Left ventricle myocardium inferior (tissue), 1 donor: Measurements from ENCODE around the gene ARAP3. TPM values are rescaled to one million over a fixed set of nuclear protein-coding genes. Genes with fewer than 3 reads are reported as not detected.
A peak's percentile ranks its signal among the peaks of the same experiment; 100 is the strongest.

Source experiments
- DNase-seq: peaks from one replicate; pipeline ENCODE4 v3.0.0-alpha.2; 2020
- H3K27ac ChIP-seq: fragments of 200-600 bp; replicated peaks from 2 replicates; pipeline ENCODE4 v1.8.0; 2021
- H3K27me3 ChIP-seq: fragments of 200-600 bp; 2 replicates; pipeline ENCODE4 v1.8.0; 2021; ENCODE audit warnings: low read depth
- H3K36me3 ChIP-seq: fragments of 200-600 bp; 2 replicates; pipeline ENCODE4 v1.8.0; 2021
- H3K4me1 ChIP-seq: fragments of 200-600 bp; 2 replicates; pipeline ENCODE4 v1.8.0; 2021
- H3K4me3 ChIP-seq: fragments of 200-600 bp; 2 replicates; pipeline ENCODE4 v1.8.0; 2021; ENCODE audit warnings: mild to moderate bottlenecking, moderate library complexity
- H3K9me3 ChIP-seq: fragments of 200-600 bp; replicated peaks from 2 replicates; pipeline ENCODE4 v1.8.0; 2021
- intact Hi-C: fragments of 100-400 bp; cut with micrococcal nuclease; formaldehyde crosslinking; loops from one replicate; pipeline ENCODE4 v1.11.0; 2022
- total RNA-seq: library from RNA; stranded (reverse); fragmentation: NEBNext Ultra II Directional; extraction: Animal tissue kit (Norgen Biotek cat#: 25700); gene quantifications from one replicate; pipeline ENCODE4 v1.2.1, GENCODE V29; 2021
- TF ChIP-seq, protein P1 (sequence below): fragments of 200-600 bp; IDR thresholded peaks from 2 replicates; pipeline ENCODE4 v1.8.0; 2021; ENCODE audit warnings: antibody characterized with exemption, mild to moderate bottlenecking, borderline replicate concordance
- donor health status: DM: no; HTN: yes; CAD: no; lungs with severe emphysema.

ARAP3 gene
- total RNA-seq, 1 donor from 2014 or later, result 15.2 TPM

DNA sequence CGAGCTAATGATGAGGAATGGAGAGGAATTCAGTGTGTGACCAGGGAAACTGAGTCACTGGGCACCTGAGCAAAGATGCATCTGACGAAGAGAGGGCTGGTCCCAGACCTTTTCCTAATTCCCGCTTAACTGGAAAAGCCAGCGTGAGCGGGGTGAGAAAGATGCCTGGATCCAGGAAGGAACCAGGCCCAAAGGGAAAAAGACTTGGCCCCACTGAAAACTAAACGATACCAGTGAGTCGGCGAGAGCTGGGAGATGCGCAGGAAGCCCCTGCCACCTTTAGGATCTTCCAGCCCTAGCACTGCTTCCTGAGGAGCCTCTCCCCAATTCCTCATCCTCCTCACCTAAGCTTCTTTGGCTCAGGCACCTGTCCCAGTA, 30.3 kb downstream of the ARAP3 start:
- Histone ChIP-seq H3K27ac (peak overlapping the region; percentile 29), H3K36me3 (peaks cover 15% of the 10 kb centered on the region), H3K4me1 (peaks cover 16% of the 10 kb centered on the region), H3K27me3 (no peaks in the 10 kb centered on the region), H3K4me3 (peak overlapping the region; percentile 72), H3K9me3 (no peaks in the 10 kb centered on the region)
- intact Hi-C loops, result no loop called here
- DNase-seq, result no peak
- TF ChIP-seq, protein P1, sequence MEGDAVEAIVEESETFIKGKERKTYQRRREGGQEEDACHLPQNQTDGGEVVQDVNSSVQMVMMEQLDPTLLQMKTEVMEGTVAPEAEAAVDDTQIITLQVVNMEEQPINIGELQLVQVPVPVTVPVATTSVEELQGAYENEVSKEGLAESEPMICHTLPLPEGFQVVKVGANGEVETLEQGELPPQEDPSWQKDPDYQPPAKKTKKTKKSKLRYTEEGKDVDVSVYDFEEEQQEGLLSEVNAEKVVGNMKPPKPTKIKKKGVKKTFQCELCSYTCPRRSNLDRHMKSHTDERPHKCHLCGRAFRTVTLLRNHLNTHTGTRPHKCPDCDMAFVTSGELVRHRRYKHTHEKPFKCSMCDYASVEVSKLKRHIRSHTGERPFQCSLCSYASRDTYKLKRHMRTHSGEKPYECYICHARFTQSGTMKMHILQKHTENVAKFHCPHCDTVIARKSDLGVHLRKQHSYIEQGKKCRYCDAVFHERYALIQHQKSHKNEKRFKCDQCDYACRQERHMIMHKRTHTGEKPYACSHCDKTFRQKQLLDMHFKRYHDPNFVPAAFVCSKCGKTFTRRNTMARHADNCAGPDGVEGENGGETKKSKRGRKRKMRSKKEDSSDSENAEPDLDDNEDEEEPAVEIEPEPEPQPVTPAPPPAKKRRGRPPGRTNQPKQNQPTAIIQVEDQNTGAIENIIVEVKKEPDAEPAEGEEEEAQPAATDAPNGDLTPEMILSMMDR, result no peak

DNA sequence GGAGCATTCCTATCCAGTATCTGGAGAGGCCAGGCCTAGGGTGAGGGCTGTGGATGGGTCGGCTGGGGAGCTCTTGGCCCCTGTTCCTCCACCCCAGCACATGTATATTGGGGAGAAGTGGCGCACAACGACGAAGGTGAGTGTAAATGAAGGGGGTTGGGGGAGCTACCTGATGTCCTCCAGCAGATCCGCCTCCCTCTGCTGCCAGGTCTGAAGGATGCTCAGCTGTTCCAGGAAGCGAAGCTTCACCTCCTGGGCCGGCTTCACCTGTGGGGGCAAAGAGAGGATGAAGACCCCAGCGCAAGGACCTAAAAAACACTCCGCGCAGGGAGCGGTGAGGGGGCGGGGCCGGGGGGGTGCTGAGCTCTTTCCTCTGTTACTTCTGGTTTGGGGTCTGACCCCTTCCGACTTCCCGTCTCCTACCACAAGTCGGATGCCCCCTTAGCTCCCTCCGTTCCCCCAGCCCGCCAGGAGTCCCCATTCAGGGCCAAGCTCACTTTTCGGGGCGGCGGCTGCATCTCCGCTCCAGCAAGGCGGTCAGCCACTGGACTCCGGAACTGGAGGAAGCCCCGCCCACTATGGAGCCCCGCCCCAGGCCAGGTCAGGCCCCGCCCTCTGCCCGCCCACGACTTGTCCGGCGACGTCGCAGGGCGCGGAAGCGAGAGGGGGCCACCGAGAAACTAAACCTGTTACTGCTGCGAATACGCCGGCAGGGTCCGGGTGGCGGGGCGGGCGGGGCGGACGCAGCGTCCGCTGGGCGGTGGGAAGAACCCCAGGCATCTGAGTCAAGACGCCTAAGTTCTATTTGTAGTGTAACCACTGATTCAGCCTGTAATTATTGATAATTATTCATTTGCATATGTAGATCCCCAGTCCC, 30.9 kb downstream of the ARAP3 start, which contains the start of gene FCHSD1:
Gene FCHSD1 (minus strand): TSS at position 568 of the 877 bp plus-strand sequence. CDS start 50 bp downstream, at position 518.
- Histone ChIP-seq H3K4me3 (peak within 1 kb of the TSS; percentile 72), H3K27me3 (no peaks in the 10 kb centered on the region), H3K36me3 (peaks cover 9% of the 10 kb centered on the region), H3K4me1 (peaks cover 16% of the 10 kb centered on the region), H3K9me3 (no peaks in the 10 kb centered on the region), H3K27ac (peak within 1 kb of the TSS; percentile 29)
- peak; percentile 90 for DNase-seq
- TF ChIP-seq, protein P1, result peak; percentile 21
- intact Hi-C loops, result no loop called here

DNA sequence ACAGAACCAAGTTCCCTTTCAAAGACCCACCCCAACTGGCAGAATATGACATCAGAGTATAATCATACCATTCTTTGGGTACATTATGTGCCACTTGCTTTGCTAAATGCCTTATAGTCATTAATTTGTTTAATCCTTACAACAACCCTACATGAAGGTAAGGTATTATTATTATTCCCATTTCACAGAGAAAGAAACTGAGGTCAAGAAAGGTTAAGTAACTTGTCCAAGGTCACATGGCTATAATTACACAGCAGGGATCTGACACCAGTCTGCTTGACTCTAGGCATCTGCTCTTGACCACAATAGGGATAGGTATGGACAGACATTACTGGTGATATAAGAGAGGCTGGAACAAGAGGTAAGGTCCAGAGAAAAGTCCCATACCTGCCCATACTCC, 32.1 kb downstream of the ARAP3 start:
- intact Hi-C loops, result no loop called here
- Histone ChIP-seq H3K27me3 (no peaks in the 10 kb centered on the region), H3K4me1 (peaks cover 16% of the 10 kb centered on the region), H3K9me3 (no peaks in the 10 kb centered on the region), H3K36me3 (no peaks in the 10 kb centered on the region), H3K27ac (no peak overlapping the region), H3K4me3 (no peak overlapping the region)
- DNase-seq, result no peak
- TF ChIP-seq, protein P1, result no peak

DNA sequence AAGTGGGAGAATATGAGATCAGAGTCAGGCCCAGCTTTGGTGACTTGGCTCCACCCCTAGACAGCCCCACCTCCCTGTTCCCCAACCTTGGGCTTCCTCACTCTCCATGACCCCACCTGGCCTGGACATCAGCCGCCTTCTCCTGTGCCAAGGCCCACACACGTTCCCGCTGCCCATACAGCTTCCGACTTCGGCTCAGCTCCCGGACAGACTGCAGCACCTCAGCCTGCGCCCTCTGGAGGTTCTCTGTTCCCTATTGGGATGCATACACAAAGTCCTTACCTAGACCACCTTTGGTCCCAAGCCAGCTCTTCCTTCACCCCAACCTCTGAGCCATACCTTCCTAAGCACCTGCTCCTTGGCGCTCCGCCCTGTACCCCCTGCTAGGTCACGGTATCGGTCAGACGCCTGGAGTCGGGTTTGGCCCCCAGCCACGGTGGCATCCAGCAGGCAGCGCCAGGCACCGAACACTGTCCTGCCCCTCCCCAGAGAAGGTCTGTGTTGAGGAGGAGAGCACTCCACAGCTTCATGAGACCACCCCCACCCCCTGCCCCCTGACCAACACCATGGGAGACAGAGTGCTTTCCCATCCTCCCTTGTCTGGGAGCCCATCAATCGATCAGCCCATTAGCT, 32.9 kb downstream of the ARAP3 start:
- no peak overlapping the region for H3K27ac ChIP-seq
- DNase-seq, result no peak
- TF ChIP-seq, protein P1, result no peak
- intact Hi-C loops, result no loop called here
- H3K9me3 ChIP-seq, result no peaks in the 10 kb centered on the region
- no peaks in the 10 kb centered on the region for H3K36me3 ChIP-seq
- peaks cover 16% of the 10 kb centered on the region for H3K4me1 ChIP-seq
- H3K27me3 ChIP-seq, result no peaks in the 10 kb centered on the region
- H3K4me3 ChIP-seq, result no peak overlapping the region

DNA sequence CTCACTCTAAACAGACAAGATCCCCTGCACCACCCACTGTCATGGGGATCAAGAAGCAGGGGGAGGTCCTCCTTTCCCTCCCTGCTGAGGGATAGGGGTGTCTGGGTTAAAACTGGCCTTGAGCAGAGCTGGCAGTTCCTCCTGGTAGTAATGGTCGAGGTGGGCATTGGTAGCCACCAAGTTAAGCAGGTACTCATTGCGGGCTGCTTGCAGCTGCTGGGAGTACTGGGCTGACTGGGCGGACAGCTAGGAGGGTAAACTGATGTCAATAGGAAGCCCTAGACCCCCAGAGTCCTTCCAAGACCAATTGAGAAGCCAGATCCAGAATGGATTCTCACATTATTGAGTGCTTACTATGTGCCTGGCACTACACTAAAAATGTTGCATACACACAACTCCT, 34.2 kb downstream of the ARAP3 start:
- H3K4me3 ChIP-seq, result no peak overlapping the region
- DNase-seq, result no peak
- no peak overlapping the region for H3K27ac ChIP-seq
- H3K9me3 ChIP-seq, result no peaks in the 10 kb centered on the region
- H3K27me3 ChIP-seq, result no peaks in the 10 kb centered on the region
- intact Hi-C loops, result no loop called here
- no peaks in the 10 kb centered on the region for H3K36me3 ChIP-seq
- peaks cover 16% of the 10 kb centered on the region for H3K4me1 ChIP-seq
- TF ChIP-seq, protein P1, result no peak
